GM21619 (cell line): ENCODE results near the gene SLC15A1.
"Not testable (repeated sequence)": the region's sequence is repeated elsewhere in the genome, so short reads cannot be mapped to it uniquely, and the experiment has no call there.

Source experiments
- ATAC-seq: cut with Tn5 transposase; IDR thresholded peaks from one replicate; pipeline ENCODE4 v1.9.1; 2021; ENCODE audit not compliant: unreplicated experiment

The SLC15A1 gene

GRCh38 chr13:98754468-98754867 is 2.0 kb upstream of the SLC15A1 start:
- not testable (repeated sequence) for ATAC-seq

GRCh38 chr13:98751861-98752466 is 508 bp downstream of the SLC15A1 start:
- ATAC-seq = no peak

- ATAC-seq = no peak
These were observed 1.1 kb downstream of the SLC15A1 start for GRCh38 chr13:98751367-98751782.

GRCh38 chr13:98749501-98749900 is 3.0 kb downstream of the SLC15A1 start:
- no peak for ATAC-seq

- ATAC-seq = no peak
These were observed 5.5 kb downstream of the SLC15A1 start for GRCh38 chr13:98746968-98747367.

- no peak for ATAC-seq
These were observed 9.1 kb downstream of the SLC15A1 start for GRCh38 chr13:98743377-98743776.

- ATAC-seq = no peak
These were observed 9.5 kb downstream of the SLC15A1 start for GRCh38 chr13:98742961-98743360.

GRCh38 chr13:98741741-98742435 is 10.6 kb downstream of the SLC15A1 start:
- no peak for ATAC-seq

- no peak for ATAC-seq
These were observed 12.3 kb downstream of the SLC15A1 start for GRCh38 chr13:98740131-98740530.

GRCh38 chr13:98738993-98739392 is 13.5 kb downstream of the SLC15A1 start:
- no peak for ATAC-seq

- no peak for ATAC-seq
These were observed 14.3 kb downstream of the SLC15A1 start for GRCh38 chr13:98738213-98738612.

- no peak for ATAC-seq
These were observed 20.5 kb downstream of the SLC15A1 start for GRCh38 chr13:98731925-98732324.

GRCh38 chr13:98731038-98731437 is 21.4 kb downstream of the SLC15A1 start:
- no peak for ATAC-seq

GRCh38 chr13:98730441-98730840 is 22.0 kb downstream of the SLC15A1 start:
- ATAC-seq = no peak

- ATAC-seq = no peak
These were observed 22.8 kb downstream of the SLC15A1 start for GRCh38 chr13:98729658-98730057.

GRCh38 chr13:98722958-98723357 is 29.5 kb downstream of the SLC15A1 start:
- ATAC-seq = no peak

GRCh38 chr13:98721825-98722510 is 30.5 kb downstream of the SLC15A1 start:
- no peak for ATAC-seq

GRCh38 chr13:98719527-98720250 is 32.8 kb downstream of the SLC15A1 start:
- ATAC-seq = no peak

GRCh38 chr13:98717891-98718290 is 34.6 kb downstream of the SLC15A1 start:
- no peak for ATAC-seq

GRCh38 chr13:98717256-98717655 is 35.2 kb downstream of the SLC15A1 start:
- ATAC-seq = no peak

GRCh38 chr13:98710521-98710920 is 42.0 kb downstream of the SLC15A1 start:
- ATAC-seq = no peak
